K562 (cell line): ENCODE data around the gene CR2. TPM values are rescaled to one million over a fixed set of nuclear protein-coding genes. Genes with fewer than 3 reads are reported as not detected.

Source experiments
- CAMTA2 ChIP-seq: fragments of 250-450 bp; sonication (Bioruptor Pico); conservative IDR thresholded peaks from 2 replicates; pipeline ENCODE4 v1.5.1; 2022
- CSDE1 ChIP-seq, 2 experiments: fragments of 450-650 bp; IDR thresholded peaks; 2 replicates each; pipeline ENCODE4 v1.6.1; 2016; ENCODE audit warnings: mild to moderate bottlenecking in 1 of 2
- DPF2 ChIP-seq: fragments of 450-650 bp; IDR thresholded peaks from 2 replicates; pipeline ENCODE4 v1.6.1; 2016
- FOS ChIP-seq: IDR thresholded peaks from 3 replicates; pipeline ENCODE4 v1.6.1; 2011; ENCODE audit not compliant: insufficient read length; ENCODE audit errors: extremely low read depth
- FOXK1 ChIP-seq: sonication (generic); formaldehyde crosslinking; IDR thresholded peaks from 2 replicates; pipeline ENCODE4 v1.8.0; 2022; ENCODE audit warnings: missing genetic modification reagents, mild to moderate bottlenecking, borderline replicate concordance
- NKRF ChIP-seq: fragments of 450-650 bp; IDR thresholded peaks from 2 replicates; pipeline ENCODE4 v1.6.1; 2016; ENCODE audit warnings: borderline replicate concordance
- PTRF ChIP-seq: fragments of 450-650 bp; IDR thresholded peaks from 2 replicates; pipeline ENCODE4 v1.6.1; 2016; ENCODE audit warnings: mild to moderate bottlenecking, missing genetic modification characterization, missing compliant biosample characterization
- SMAD3 ChIP-seq: fragments of 450-650 bp; formaldehyde crosslinking; conservative IDR thresholded peaks from 2 replicates; pipeline ENCODE4 v1.4.0; 2020; ENCODE audit warnings: mild to moderate bottlenecking
- TFAP4 ChIP-seq: sonication (generic); formaldehyde crosslinking; IDR thresholded peaks from 2 replicates; pipeline ENCODE4 v1.8.0; 2022; ENCODE audit warnings: missing genetic modification reagents, mild to moderate bottlenecking, moderate library complexity, borderline replicate concordance
- TRIM24 ChIP-seq, 2 experiments: fragments of 450-650 bp; IDR thresholded peaks; 2 replicates each; pipeline ENCODE4 v1.6.1; 2016
- ZBTB2 ChIP-seq: fragments of 450-650 bp; IDR thresholded peaks from 2 replicates; pipeline ENCODE4 v1.6.1; 2016; ENCODE audit warnings: antibody characterized with exemption
- ZNF12 ChIP-seq: sonication (generic); formaldehyde crosslinking; IDR thresholded peaks from 2 replicates; pipeline ENCODE4 v1.4.0; 2020; ENCODE audit warnings: mild to moderate bottlenecking, missing genetic modification reagents
- ZNF445 ChIP-seq: fragments of 250-450 bp; sonication (Bioruptor Pico); IDR thresholded peaks from 2 replicates; pipeline ENCODE4 v1.4.0; 2020; ENCODE audit warnings: low read depth, mild to moderate bottlenecking, moderate library complexity
- polyA plus RNA-seq, 8 experiments: library from polyadenylated mRNA; depleted of rRNA in 4 of 8; stranded (reverse) in 5 of 8; unstranded in 3 of 8; fragments of >200 nt; fragmentation: Nextera tagmentation in 2 of 8; fragmentation: Illumina TruSeq in 1 of 8; extraction: Ambion mirVana in 2 of 8; extraction: Trizol in 1 of 8; gene quantifications; 2 replicates each; pipeline versions ENCODE4 v1.2.1 to v1.2.3, GENCODE V29; 2011 to 2014; ENCODE audit warnings: inconsistent platforms in 1 of 8, missing spikeins in 1 of 8
- total RNA-seq, 7 experiments: library from RNA; depleted of rRNA in 6 of 7; stranded (reverse); fragments of >200 nt in 6 of 7; fragmentation: Illumina TruSeq in 2 of 7; extraction: Trizol in 2 of 7; gene quantifications; 2 replicates each; pipeline versions ENCODE4 v1.2.1 to v1.2.3, GENCODE V29; 2011 to 2021; ENCODE audit warnings: low replicate concordance in 1 of 7
- TF ChIP-seq, protein P1 (sequence below): fragments of 450-650 bp; formaldehyde crosslinking; IDR thresholded peaks from 2 replicates; pipeline ENCODE4 v1.4.0; 2020; ENCODE audit warnings: mild to moderate bottlenecking
- TF ChIP-seq, protein P2 (sequence below): fragments of 250-450 bp; sonication (Bioruptor Pico); IDR thresholded peaks from 2 replicates; pipeline ENCODE4 v1.5.0; 2021
- TF ChIP-seq, protein P3 (sequence below), 2 experiments: fragments of 450-650 bp; IDR thresholded peaks; 2 replicates each; pipeline ENCODE4 v1.6.1; 2018; ENCODE audit warnings: mild to moderate bottlenecking in 2 of 2, low read depth in 1 of 2; ENCODE audit not compliant: partially characterized antibody in 2 of 2

Gene CR2
- total and polyA plus RNA-seq, 9 of the 15 experiments (the other 6 are each of a cell fraction or from before 2014, with no cell fraction given), result 0.07 to 0.67 (median 0.37) TPM

DNA sequence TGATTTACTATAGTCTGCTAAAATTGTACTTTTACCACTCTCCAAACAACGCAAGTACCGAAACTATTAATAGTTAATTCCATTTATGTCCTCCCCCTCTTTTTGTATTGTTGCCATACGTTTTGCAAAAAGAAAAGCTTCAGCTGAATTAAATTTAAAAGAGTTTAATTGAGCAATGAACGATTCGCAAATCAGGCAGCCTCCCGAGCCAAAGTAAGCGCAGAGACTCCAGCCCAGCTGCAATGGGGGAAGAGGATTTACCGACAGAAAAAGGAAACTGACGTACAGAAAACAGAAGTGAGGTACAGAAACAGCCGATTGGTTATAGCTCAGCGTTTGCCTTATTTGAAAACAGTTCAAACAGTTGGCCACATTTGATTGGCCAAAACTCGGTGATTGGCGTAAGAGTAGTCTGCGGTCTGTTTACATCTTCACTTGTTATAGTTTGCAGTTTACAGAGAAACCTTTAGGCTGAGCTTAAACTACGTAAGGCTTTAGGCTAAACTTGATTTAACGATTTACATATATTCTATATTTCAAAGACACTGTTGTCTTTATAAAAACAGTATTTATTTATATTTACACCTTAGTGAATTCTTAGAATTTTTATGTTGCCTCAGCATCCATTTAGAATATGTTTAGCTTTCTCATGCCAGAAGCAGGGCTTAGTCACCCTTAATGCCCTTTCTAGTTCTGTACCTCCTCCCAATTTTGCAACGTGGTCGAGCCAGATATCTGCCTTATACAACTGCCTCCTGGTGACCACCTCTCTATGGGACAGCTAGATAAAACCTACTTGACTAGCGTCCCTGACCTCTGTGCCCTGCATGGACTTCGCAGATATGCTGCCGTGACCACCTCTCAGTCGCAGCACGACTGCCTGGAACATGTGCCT, 65.6 kb downstream of the CR2 start (continued):
- TF ChIP-seq PTRF, result no peak
- no peak for TF ChIP-seq CSDE1 (IDR thresholded peaks at IDR 0.05)
- TF ChIP-seq ZNF445 (CRISPR knock-in tag), result no peak
- TF ChIP-seq, protein P1, sequence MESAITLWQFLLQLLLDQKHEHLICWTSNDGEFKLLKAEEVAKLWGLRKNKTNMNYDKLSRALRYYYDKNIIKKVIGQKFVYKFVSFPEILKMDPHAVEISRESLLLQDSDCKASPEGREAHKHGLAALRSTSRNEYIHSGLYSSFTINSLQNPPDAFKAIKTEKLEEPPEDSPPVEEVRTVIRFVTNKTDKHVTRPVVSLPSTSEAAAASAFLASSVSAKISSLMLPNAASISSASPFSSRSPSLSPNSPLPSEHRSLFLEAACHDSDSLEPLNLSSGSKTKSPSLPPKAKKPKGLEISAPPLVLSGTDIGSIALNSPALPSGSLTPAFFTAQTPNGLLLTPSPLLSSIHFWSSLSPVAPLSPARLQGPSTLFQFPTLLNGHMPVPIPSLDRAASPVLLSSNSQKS, result no peak
- TF ChIP-seq FOS, result peak; percentile 73
- no peak for TF ChIP-seq NKRF
- TF ChIP-seq TRIM24 (IDR thresholded peaks at IDR 0.05), result peak; percentile 96 to 97
- TF ChIP-seq, protein P2, sequence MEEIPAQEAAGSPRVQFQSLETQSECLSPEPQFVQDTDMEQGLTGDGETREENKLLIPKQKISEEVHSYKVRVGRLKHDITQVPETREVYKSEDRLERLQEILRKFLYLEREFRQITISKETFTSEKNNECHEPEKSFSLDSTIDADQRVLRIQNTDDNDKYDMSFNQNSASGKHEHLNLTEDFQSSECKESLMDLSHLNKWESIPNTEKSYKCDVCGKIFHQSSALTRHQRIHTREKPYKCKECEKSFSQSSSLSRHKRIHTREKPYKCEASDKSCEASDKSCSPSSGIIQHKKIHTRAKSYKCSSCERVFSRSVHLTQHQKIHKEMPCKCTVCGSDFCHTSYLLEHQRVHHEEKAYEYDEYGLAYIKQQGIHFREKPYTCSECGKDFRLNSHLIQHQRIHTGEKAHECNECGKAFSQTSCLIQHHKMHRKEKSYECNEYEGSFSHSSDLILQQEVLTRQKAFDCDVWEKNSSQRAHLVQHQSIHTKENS (CRISPR knock-in tag), result no peak
- TF ChIP-seq TFAP4 (CRISPR knock-in tag), result peak; percentile 72
- TF ChIP-seq ZNF12, result no peak
- TF ChIP-seq, protein P3, sequence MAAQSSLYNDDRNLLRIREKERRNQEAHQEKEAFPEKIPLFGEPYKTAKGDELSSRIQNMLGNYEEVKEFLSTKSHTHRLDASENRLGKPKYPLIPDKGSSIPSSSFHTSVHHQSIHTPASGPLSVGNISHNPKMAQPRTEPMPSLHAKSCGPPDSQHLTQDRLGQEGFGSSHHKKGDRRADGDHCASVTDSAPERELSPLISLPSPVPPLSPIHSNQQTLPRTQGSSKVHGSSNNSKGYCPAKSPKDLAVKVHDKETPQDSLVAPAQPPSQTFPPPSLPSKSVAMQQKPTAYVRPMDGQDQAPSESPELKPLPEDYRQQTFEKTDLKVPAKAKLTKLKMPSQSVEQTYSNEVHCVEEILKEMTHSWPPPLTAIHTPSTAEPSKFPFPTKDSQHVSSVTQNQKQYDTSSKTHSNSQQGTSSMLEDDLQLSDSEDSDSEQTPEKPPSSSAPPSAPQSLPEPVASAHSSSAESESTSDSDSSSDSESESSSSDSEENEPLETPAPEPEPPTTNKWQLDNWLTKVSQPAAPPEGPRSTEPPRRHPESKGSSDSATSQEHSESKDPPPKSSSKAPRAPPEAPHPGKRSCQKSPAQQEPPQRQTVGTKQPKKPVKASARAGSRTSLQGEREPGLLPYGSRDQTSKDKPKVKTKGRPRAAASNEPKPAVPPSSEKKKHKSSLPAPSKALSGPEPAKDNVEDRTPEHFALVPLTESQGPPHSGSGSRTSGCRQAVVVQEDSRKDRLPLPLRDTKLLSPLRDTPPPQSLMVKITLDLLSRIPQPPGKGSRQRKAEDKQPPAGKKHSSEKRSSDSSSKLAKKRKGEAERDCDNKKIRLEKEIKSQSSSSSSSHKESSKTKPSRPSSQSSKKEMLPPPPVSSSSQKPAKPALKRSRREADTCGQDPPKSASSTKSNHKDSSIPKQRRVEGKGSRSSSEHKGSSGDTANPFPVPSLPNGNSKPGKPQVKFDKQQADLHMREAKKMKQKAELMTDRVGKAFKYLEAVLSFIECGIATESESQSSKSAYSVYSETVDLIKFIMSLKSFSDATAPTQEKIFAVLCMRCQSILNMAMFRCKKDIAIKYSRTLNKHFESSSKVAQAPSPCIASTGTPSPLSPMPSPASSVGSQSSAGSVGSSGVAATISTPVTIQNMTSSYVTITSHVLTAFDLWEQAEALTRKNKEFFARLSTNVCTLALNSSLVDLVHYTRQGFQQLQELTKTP (IDR thresholded peaks at IDR 0.05; ENCODE audit: low read depth in 1 of 2, partially characterized antibody in 2 of 2), result peak; percentile 40 to 77
- TF ChIP-seq ZBTB2, result 0 out of 2 replicates have a peak, but pooled peaks have one; percentile 34
- TF ChIP-seq DPF2, result peak; percentile 98
- TF ChIP-seq FOXK1 (CRISPR knock-in tag), result no peak
- TF ChIP-seq SMAD3 (CRISPR knock-in tag), result no peak
- TF ChIP-seq CAMTA2, result no peak
